GM23248 (cell line): ENCODE results near the gene RBP5.

Source experiments
- EZH2 ChIP-seq: fragments of 200-600 bp; sonication (generic); IDR thresholded peaks from 2 replicates; pipeline ENCODE4 v1.6.1; 2018; ENCODE audit warnings: antibody characterized with exemption, mild to moderate bottlenecking; ENCODE audit not compliant: insufficient read depth, poor library complexity, severe bottlenecking
- EZH2phosphoT487 ChIP-seq: fragments of 200-600 bp; sonication (generic); IDR thresholded peaks from 2 replicates; pipeline ENCODE4 v1.6.1; 2018; ENCODE audit warnings: antibody characterized with exemption, moderate library complexity, mild to moderate bottlenecking, low read depth; ENCODE audit not compliant: insufficient read depth

GRCh38 chr12:7108796-7109571 is 19.7 kb downstream of the RBP5 start, which contains the start of gene C1RL:
- no peak for TF ChIP-seq EZH2phosphoT487
- no peak for TF ChIP-seq EZH2
